Neural progenitor cell (in vitro differentiated cells): ENCODE data around the gene CHD6.

Experiments
- EZH2 ChIP-seq: fragments of 200-600 bp; sonication (generic); IDR thresholded peaks from 2 replicates; pipeline ENCODE4 v1.6.1; 2017; ENCODE audit warnings: antibody characterized with exemption, mild to moderate bottlenecking, moderate library complexity
- EZH2phosphoT487 ChIP-seq: fragments of 200-600 bp; sonication (generic); IDR thresholded peaks from 2 replicates; pipeline ENCODE4 v1.6.1; 2017; ENCODE audit warnings: antibody characterized with exemption
- TF ChIP-seq, protein P1 (sequence below): fragments of 200-600 bp; sonication (generic); IDR thresholded peaks from 2 replicates; pipeline ENCODE4 v1.5.1; 2017; ENCODE audit warnings: antibody characterized with exemption, mild to moderate bottlenecking

DNA sequence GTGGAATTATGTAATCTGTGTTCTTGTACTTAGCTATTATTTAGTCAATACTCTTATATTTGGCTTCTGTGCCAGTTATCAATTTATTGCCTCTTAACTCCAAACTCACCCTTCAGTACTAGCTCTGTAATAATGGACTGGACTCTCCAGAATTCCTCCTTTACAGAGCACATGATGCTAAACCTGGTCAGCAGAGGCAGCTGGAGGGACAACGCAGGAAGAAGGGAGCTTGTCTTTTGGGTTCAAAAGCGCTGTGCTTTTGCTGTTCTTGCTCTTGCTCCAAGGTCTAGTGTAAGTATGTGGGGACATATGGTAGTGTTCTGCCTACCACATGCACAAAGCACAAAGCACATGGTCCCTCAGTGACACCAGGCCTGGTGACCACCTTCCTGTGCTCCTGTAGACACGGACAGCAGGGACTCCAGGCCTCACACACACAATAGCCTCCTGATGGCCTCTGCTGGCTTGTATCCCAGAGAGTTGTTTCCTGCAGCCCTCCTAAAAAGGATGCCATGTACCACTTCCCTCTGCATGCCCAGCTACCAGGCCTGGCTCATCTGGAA is 46.1 kb downstream of the CHD6 start:
- TF ChIP-seq, protein P1, sequence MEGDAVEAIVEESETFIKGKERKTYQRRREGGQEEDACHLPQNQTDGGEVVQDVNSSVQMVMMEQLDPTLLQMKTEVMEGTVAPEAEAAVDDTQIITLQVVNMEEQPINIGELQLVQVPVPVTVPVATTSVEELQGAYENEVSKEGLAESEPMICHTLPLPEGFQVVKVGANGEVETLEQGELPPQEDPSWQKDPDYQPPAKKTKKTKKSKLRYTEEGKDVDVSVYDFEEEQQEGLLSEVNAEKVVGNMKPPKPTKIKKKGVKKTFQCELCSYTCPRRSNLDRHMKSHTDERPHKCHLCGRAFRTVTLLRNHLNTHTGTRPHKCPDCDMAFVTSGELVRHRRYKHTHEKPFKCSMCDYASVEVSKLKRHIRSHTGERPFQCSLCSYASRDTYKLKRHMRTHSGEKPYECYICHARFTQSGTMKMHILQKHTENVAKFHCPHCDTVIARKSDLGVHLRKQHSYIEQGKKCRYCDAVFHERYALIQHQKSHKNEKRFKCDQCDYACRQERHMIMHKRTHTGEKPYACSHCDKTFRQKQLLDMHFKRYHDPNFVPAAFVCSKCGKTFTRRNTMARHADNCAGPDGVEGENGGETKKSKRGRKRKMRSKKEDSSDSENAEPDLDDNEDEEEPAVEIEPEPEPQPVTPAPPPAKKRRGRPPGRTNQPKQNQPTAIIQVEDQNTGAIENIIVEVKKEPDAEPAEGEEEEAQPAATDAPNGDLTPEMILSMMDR, result no peak
- TF ChIP-seq EZH2, result no peak
- no peak for TF ChIP-seq EZH2phosphoT487
